Measurements from ENCODE around the gene CCL24.
"Not testable (repeated sequence)": the region's sequence is repeated elsewhere in the genome, so short reads cannot be mapped to it uniquely, and the experiment has no call there.

- not testable (repeated sequence) for TF ChIP-seq CTCF, POLR2AphosphoS5, POLR2A, EP300 (IDR thresholded peaks at IDR 0.05)
Observed at GRCh38 chr7:75845132-75845531, 31.5 kb upstream of the CCL24 start.
